Neural progenitor cell (in vitro differentiated cells): ENCODE data around the gene DTNBP1.

ENCODE experiments used
- CTCF ChIP-seq: fragments of 200-600 bp; sonication (generic); IDR thresholded peaks from 2 replicates; pipeline ENCODE4 v1.5.1; 2017; ENCODE audit warnings: antibody characterized with exemption, mild to moderate bottlenecking
- EZH2 ChIP-seq: fragments of 200-600 bp; sonication (generic); IDR thresholded peaks from 2 replicates; pipeline ENCODE4 v1.6.1; 2017; ENCODE audit warnings: antibody characterized with exemption, mild to moderate bottlenecking, moderate library complexity

- TF ChIP-seq EZH2 (no peak), CTCF (no peak)
These were observed 112.2 kb downstream of the DTNBP1 start for GRCh38 chr6:15550546-15551123.
